ENCODE data around the gene DGKB. TPM values are rescaled to one million over a fixed set of nuclear protein-coding genes. Genes with fewer than 3 reads are reported as not detected.

DGKB gene
- total and polyA plus RNA-seq, 2 of the 8 experiments (the other 6 are each of a cell fraction or from before 2014, with no cell fraction given): 1.9 to 2.6 TPM

DNA sequence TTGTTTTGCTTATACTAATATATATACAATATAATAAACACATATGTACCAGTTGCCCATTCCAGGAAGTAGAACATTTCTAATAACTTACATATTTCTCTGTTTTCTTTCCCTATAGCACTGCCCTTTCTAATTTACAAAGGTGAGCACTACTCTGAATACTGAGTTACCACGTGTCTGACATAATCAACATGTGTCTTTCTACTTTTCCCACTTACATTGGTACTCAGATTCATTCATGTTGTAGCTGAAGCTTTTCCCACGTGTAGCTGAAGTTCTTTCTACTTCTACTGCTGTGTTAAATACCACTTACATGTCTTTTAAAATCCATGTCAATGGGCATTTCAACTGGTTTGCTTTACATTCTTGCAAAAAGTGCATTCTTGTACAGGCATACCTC is 317.3 kb downstream of the DGKB start:
- H3K4me2 ChIP-seq (ENCODE audit: insufficient read depth in 1 of 2, low read depth in 2 of 2, low read length in 2 of 2): no peak overlapping the region
- H4K91ac ChIP-seq (replicated peaks; ENCODE audit: insufficient read length, low read length): no peak overlapping the region
- TF ChIP-seq, protein P1, sequence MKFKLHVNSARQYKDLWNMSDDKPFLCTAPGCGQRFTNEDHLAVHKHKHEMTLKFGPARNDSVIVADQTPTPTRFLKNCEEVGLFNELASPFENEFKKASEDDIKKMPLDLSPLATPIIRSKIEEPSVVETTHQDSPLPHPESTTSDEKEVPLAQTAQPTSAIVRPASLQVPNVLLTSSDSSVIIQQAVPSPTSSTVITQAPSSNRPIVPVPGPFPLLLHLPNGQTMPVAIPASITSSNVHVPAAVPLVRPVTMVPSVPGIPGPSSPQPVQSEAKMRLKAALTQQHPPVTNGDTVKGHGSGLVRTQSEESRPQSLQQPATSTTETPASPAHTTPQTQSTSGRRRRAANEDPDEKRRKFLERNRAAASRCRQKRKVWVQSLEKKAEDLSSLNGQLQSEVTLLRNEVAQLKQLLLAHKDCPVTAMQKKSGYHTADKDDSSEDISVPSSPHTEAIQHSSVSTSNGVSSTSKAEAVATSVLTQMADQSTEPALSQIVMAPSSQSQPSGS (IDR thresholded peaks at IDR 0.05; ENCODE audit: low read length): no peak
- no peak for TF ChIP-seq BACH1 (IDR thresholded peaks at IDR 0.05; ENCODE audit: low read length)
- no peak for TF ChIP-seq CBX5 (IDR thresholded peaks at IDR 0.05; ENCODE audit: low read depth, low read length)
- TF ChIP-seq NRF1 (IDR thresholded peaks at IDR 0.05; ENCODE audit: low read depth, low read length): no peak
- TF ChIP-seq SRF (IDR thresholded peaks at IDR 0.05; ENCODE audit: low read depth, low read length): no peak
- no peak overlapping the region for H2AFZ ChIP-seq (ENCODE audit: low read length)
- FAIRE-seq (no peak), DNase-seq (ENCODE audit: low read depth in 1 of 2, low spot score in 2 of 2) (no peak)
- H3K23me2 ChIP-seq (ENCODE audit: low read depth, low read length): no peaks in the 10 kb centered on the region
- H3K36me3 ChIP-seq (ENCODE audit: control insufficient read depth in 2 of 4, insufficient read depth in 4 of 4, low read length in 3 of 4): no peaks in the 10 kb centered on the region
- H2BK5ac ChIP-seq (ENCODE audit: low read depth, low read length): no peak overlapping the region
- ChIA-PET CTCF (ENCODE audit: partially characterized antibody) (no interaction called here), POLR2A (ENCODE audit: partially characterized antibody) (no interaction called here)
- no peak overlapping the region for H3K56ac ChIP-seq (replicated peaks; ENCODE audit: insufficient read length, low read depth, low read length)
- H3K79me1 ChIP-seq (ENCODE audit: low read depth, low read length): no peaks in the 10 kb centered on the region
- no peak overlapping the region for H3K27ac ChIP-seq (ENCODE audit: low read depth, low read length)
- no peak overlapping the region for H2BK12ac ChIP-seq (ENCODE audit: low read depth, low read length)
- H3K79me2 ChIP-seq (ENCODE audit: control insufficient read depth in 1 of 2, insufficient read depth in 2 of 2, low read length in 2 of 2): no peaks in the 10 kb centered on the region
- no peaks in the 10 kb centered on the region for H3K27me3 ChIP-seq (replicated peaks in 1 of 4; ENCODE audit: control insufficient read depth in 3 of 4, extremely low read depth in 1 of 4, insufficient read depth in 3 of 4, low read length in 3 of 4)
- H4K8ac ChIP-seq (ENCODE audit: extremely low read depth, insufficient read depth, low read length): no peak overlapping the region
- H2AK5ac ChIP-seq (ENCODE audit: low read depth, low read length): no peak overlapping the region
- H3K4me1 ChIP-seq (replicated peaks in 1 of 4; ENCODE audit: control insufficient read depth in 3 of 4, insufficient read depth in 4 of 4, low read length in 3 of 4): no peaks in the 10 kb centered on the region
- H3K9me3 ChIP-seq (ENCODE audit: insufficient read depth in 2 of 2, low read depth in 1 of 2, low read length in 1 of 2): peaks cover 4% of the 10 kb centered on the region in 2 experiments; a peak in 2 of 4 replicates
- no peak overlapping the region for H3K14ac ChIP-seq (ENCODE audit: insufficient read length)
- H3K9ac ChIP-seq (replicated peaks in 1 of 4; ENCODE audit: extremely low read depth in 1 of 4, low read depth in 3 of 4, low read length in 3 of 4): no peak overlapping the region
- H4K20me1 ChIP-seq (replicated peaks in 1 of 2; ENCODE audit: control insufficient read depth in 1 of 2, insufficient read depth in 2 of 2, low read length in 2 of 2): no peaks in the 10 kb centered on the region
- H3K4ac ChIP-seq (replicated peaks; ENCODE audit: insufficient read length, low read depth, low read length): no peak overlapping the region
- no peak overlapping the region for H3K23ac ChIP-seq (ENCODE audit: insufficient read length)
- H2BK20ac ChIP-seq (ENCODE audit: low read length): no peak overlapping the region
- no peak overlapping the region for H3K4me3 ChIP-seq (ENCODE audit: extremely low read depth in 1 of 4, insufficient read depth in 2 of 4, low read depth in 3 of 4, low read length in 4 of 4)
- H4K5ac ChIP-seq (ENCODE audit: insufficient read length, low read depth, low read length): no peak overlapping the region
- no peak overlapping the region for H2BK120ac ChIP-seq (replicated peaks; ENCODE audit: low read depth, low read length)
- no peak overlapping the region for H2BK15ac ChIP-seq (ENCODE audit: low read length)
- no peak overlapping the region for H3K18ac ChIP-seq (ENCODE audit: extremely low read depth, low read length)
- WGBS, 2 experiments (ENCODE audit: extremely low coverage in 1 of 2, insufficient coverage in 1 of 2, insufficient read length in 1 of 2, insufficient replicate concordance in 2 of 2, low coverage in 1 of 2, low lambda C conversion rate in 2 of 2, missing lambda C conversion rate in 1 of 2): 89% methylated on average over 2 of the region's 2 CpGs; no CpG with 5 or more reads in 1 of the 2 experiments

Data from H1 (cell line).